Iris pigment epithelial cell (primary cell): ENCODE measurements around the gene GLIS1.

Experiments
- DNase-seq: peaks from one replicate; pipeline ENCODE4 v3.0.0-alpha.2; 2011; ENCODE audit warnings: low read depth

Gene GLIS1

GRCh38 chr1:53717025-53717804 lies 21.7 kb downstream of the GLIS1 start:
- no peak for DNase-seq

DNA sequence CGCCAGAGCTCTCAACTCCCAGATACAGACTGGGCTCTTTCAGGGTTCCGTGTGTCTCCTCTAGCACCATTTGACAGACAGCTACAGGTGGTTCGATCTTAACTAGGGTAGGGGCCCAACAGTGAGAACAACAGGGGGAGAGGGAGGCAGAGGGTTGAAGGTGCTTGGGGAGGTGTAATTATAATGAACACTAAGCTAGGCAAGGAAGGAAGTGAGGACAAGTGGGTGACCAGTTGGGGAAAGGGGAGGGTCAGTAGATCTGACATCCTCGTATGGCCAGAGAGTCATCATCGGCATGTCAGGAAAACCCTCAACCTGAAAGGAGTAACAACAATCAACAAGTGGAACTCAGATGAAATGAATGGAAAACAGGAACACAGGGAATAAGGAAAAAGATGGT lies 22.8 kb downstream of the GLIS1 start:
- no peak for DNase-seq

DNA sequence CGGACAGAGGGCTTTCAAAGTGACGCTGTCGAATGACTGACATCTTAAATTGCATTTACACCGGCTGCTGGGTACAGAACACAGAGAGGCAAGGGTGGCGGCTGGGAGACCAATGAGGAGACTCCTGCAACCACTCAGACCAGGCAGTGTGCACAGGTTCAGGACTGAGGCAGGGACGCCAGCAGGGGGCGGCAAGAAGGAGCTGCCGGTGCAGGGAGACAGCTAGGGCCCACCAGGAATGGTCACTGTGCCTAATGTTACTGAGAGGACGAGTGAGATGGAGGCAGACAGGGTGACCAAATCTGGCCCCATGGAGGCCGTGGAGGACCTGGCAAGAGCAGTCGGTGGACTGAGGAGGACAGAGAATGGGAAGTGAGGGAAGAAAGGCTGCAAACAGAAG lies 23.5 kb downstream of the GLIS1 start:
- peak; percentile 36 for DNase-seq

DNA sequence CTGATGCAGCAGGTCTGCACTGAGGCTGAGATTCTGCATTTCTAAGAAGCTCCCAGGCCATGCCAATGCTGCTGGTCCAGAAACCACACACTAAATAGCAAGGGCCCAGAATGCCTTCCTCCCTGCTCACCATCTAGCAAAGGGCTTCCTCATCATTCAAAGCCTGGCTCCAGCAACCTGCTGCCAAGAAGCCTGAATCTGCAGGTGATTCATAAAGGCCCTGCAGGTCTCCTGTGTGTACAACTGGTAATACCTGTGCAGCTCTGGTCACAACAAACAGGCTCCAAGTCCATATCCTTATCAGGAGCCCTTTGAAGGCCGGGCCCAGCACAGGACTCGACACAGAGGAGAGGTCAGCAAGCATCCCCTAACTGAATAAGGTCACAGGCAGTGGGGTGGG lies 26.7 kb downstream of the GLIS1 start:
- no peak for DNase-seq

DNA sequence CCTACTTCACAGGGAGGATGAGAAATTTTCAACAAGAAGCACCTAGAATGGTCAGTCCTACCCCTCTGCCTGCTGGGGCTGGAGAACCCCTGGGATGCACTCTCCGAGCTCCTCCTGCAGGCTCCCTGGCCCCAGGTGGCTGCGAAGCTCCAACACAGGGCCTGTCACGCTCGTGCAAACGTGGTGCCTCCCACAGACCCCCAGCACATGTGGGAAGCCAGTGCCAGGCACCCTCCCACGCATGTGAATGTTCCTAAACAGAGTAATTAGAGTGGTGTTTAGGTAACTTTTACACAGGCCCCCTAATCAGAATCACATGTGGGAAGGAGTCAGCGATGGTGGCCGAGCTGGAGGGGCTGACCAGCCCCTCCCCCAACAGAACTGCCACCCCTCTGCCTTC lies 28.4 kb downstream of the GLIS1 start:
- DNase-seq, result no peak

DNA sequence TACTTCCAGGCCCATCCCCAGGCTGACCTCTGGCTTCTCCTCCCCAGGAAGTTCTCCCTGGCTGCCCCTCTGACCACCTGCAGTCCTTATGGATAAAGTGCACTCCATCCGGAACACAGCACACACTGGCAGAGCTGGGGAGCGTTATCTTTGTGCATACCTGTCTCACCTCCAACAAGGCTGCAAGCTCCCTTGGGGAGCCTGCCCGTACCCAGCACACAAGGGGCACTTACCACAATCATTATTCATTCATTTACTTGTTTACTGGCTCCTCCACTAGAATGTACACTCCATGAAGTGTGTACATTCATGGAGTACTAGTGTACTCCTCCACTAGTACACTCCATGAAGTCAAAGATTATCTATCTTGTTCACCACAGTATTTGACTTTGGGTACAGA lies 30.3 kb downstream of the GLIS1 start:
- no peak for DNase-seq

DNA sequence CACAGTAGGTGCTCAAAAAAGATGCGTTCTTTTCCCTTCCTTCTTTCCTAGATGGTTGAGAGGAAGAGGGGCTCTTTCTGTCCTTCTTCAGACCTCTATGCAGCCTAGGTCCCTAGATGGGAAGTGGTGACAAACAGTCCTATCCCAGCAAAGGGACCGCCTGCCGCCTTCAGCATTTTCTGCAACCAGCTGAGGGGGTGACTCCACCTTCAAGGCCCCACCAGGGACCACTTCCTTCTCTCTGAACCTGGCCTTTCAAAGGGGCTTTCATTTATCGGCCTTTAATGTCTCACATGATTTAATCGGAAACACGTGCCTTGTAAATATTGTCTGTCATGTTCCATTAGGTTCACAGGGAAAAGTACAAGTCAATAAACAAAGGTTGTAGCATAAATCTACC lies 32.6 kb downstream of the GLIS1 start:
- no peak for DNase-seq

DNA sequence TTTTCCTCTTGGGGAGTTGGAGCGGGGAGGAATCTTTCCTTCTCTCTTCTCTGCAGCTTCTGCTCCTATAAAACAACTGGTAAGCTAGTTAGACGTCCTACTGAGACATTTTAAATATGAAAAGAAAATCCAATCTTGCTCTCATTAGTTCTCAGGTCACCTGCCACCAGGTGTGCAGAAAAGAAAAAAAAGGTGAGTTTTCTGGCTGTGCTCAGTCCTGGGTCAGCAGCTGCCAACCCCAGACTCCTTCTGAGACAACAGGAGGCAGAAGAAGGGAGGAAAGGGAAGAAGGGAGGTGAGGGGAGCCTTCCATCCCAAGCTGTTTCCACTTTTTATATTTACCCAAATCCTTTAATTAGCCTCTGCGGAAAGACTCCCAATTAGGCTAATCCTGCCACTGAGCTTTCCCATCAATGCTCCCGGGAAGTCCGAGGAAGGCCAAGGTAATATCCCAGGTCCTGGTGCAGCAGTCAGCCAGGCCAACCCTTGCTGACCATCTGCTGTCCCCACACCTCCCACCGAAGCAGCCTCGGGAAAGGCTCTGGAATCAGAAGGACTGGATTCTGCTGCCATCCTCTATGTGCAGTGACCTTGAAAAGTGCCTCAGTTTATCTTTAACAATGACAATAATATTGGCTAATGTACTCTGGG lies 33.4 kb downstream of the GLIS1 start:
- DNase-seq, result no peak

DNA sequence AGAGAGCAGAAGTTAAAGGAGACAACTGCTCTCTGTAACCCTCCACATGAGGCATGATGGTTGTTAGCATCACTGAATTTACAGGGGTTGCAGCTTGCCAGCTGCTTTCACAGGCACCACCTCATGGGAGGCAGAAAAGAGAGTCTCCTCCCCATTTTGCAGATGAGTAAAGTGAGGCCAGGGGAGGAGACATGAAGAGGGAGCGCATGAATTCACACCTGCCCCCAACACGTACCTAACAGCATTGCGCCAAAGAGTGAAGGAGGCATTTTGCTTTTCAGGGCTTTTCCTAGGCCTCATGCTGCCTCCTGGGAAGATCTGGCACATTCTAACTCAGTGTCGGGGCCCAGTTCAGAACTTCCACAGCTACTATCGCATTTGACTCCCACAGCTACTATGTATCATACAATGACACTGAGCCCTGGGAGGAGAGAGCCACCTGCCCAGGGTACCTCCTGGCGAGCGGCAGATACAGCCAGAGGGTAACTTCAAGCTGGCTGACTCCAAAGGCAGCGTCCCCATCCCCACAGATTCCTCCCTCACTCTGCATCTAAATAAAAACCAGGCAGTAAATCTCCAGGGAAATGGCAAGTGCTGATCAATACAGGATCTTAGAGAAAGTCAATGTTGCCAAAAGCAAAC lies 34.0 kb downstream of the GLIS1 start:
- no peak for DNase-seq

DNA sequence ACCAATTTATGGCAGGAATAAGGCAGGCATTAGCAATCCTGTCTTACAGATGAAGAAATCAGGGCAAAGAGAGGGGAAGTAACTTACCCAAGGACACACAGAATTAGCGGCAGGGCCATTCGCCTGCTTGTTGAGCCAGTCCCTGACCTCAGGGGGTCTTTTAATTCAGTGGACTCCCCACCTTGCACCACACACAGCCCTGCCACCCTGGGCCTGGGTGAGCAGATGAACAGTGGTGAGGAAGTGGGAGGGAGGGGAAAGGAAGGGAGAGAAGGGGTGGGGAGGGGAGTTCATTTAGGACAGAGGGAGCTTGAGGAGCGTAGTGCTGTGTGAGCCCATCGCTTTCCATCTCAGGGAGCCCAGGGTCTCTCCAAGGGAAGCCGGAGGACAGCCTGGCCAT lies 34.7 kb downstream of the GLIS1 start:
- DNase-seq, result no peak

GRCh38 chr1:53703174-53703573 lies 35.8 kb downstream of the GLIS1 start:
- no peak for DNase-seq

DNA sequence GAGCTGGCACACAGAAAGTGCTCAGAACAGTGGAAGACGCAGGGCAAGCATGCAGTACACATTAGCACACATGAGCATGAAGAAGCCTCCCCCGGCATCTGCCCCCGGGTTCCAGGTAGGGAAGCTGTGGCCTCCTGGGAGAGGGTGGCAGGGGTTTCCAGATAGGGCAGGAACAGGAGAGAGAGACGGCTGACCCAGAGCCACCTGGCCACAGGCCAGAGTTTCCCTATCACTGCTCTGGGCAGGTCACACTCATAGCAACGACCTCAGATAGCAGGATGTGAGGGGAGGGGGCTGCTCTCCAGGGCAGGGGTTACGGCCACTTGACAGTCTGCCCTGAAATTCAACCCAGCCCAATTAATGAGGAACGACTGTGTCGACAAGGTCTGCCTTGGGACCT lies 36.6 kb downstream of the GLIS1 start:
- no peak for DNase-seq

- DNase-seq, result no peak
These were observed 38.2 kb downstream of the GLIS1 start for GRCh38 chr1:53700776-53701175.

- DNase-seq, result no peak
These were observed 39.0 kb downstream of the GLIS1 start for GRCh38 chr1:53699981-53700380.

DNA sequence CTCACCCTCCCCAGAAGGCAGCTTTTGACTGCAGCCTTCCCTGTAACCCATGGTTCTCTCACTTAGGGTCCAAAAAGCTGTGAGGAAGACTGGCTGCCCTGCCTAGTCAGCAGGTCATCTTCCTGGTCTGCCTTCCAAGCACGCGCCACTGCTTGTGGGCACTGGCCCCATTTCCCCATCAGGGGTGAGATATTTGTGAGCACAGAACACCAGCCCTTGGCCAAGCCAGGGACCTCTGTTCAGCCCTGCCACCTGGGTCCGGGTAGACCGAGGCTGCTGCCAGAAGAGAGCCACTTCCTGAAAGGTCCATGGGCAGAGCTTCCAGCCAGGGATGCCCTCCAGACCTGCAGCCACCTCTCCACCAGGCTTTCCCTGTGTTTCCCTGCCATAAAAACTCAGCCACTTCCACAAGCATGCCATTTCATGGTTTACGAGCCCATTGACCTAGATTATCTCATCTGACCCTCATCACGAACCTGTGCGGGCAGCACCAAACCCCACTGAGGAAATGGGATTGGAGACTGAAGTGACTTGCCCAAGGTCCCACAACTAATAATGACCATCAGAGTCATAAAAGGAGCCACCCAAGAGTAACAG lies 40.5 kb downstream of the GLIS1 start:
- DNase-seq, result no peak

DNA sequence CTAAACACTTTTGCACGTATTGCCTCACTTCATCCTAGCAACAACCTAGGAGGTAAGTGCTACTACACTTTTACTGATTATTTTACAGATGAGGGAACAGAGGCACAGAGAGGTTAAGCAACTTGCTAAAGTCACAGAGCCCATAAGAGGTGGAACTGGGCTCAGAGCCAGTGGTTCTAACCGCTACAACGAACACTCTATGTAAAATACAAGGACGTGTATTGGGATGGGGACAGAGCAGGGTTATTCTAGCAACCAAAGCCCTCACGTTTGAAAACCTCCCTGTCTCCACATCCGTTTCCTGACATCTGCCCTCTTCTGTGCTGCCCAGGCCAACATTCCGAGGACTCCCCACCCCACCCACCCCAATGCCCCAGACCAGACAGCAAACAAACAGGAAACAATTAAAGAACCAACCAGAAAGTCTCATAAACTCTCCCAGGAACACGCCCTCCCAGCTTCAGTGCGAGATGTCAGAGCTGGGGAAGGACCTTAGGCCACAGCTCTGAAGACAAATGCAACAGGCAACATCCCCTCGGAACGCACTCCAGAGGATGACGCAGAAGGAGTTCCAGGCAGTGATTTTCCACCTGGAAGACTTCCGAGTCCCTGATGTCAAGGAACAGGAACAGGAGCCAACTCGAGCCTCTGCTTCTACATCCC lies 41.1 kb downstream of the GLIS1 start:
- peak; percentile 47 for DNase-seq

- DNase-seq, result no peak
These were observed 42.0 kb downstream of the GLIS1 start for GRCh38 chr1:53696990-53697389.

DNA sequence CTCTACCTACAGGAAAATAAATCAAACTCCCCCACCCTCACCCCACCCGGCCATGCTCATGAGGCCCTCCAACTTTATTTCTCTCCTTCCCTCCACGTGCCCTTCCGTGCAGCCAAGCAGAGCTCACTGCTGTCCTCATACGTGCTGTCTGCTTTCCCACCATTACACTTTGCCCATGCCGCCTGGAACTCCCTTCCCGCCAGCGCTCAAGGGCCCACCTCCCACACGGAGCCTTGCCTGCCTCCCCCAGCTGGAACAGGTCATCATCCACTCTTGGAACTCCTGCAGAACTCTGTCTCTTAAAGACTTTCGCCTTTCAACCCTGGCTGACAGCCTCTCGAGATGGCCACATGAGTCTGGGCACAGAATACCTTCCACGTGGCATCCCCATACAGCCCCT lies 42.4 kb downstream of the GLIS1 start:
- no peak for DNase-seq

GRCh38 chr1:53696051-53696450 lies 42.9 kb downstream of the GLIS1 start:
- DNase-seq, result no peak

DNA sequence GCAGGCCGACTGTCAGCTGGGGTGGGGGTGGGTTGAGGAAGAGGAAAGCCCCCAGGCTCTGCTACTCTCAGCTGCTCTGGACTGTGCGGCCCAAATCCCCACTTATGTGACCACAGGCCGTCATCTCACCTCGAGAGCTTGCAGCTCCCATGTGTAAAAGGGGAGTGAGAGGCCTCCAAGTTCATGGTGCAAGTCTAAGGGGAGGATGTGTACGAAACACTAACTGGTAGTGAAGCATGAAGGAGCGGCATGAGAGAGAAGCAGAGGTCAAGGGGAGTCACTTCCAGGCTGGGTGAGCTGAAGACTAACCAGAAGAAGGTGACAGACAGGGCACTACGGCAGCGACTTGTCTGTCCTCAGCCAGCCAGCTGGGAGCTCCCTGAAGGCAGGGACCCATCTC lies 43.8 kb downstream of the GLIS1 start:
- DNase-seq, result no peak

- no peak for DNase-seq
These were observed 44.3 kb downstream of the GLIS1 start for GRCh38 chr1:53694718-53695091.
